ENCODE results near the gene DIS3. TPM values are rescaled to one million over a fixed set of nuclear protein-coding genes. Genes with fewer than 3 reads are reported as not detected.
"Not testable (repeated sequence)": the region's sequence is repeated elsewhere in the genome, so short reads cannot be mapped to it uniquely, and the experiment has no call there.

Gene DIS3, protein sequence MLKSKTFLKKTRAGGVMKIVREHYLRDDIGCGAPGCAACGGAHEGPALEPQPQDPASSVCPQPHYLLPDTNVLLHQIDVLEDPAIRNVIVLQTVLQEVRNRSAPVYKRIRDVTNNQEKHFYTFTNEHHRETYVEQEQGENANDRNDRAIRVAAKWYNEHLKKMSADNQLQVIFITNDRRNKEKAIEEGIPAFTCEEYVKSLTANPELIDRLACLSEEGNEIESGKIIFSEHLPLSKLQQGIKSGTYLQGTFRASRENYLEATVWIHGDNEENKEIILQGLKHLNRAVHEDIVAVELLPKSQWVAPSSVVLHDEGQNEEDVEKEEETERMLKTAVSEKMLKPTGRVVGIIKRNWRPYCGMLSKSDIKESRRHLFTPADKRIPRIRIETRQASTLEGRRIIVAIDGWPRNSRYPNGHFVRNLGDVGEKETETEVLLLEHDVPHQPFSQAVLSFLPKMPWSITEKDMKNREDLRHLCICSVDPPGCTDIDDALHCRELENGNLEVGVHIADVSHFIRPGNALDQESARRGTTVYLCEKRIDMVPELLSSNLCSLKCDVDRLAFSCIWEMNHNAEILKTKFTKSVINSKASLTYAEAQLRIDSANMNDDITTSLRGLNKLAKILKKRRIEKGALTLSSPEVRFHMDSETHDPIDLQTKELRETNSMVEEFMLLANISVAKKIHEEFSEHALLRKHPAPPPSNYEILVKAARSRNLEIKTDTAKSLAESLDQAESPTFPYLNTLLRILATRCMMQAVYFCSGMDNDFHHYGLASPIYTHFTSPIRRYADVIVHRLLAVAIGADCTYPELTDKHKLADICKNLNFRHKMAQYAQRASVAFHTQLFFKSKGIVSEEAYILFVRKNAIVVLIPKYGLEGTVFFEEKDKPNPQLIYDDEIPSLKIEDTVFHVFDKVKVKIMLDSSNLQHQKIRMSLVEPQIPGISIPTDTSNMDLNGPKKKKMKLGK
- total RNA-seq: 11.5 TPM
- long read RNA-seq, full-length matches to known transcripts: 10 of 15 reads
- long read RNA-seq, partial matches to known transcripts: 4 of 15 reads
- long read RNA-seq, other reads (novel, unspliced or antisense): 1 of 15 reads

DNA sequence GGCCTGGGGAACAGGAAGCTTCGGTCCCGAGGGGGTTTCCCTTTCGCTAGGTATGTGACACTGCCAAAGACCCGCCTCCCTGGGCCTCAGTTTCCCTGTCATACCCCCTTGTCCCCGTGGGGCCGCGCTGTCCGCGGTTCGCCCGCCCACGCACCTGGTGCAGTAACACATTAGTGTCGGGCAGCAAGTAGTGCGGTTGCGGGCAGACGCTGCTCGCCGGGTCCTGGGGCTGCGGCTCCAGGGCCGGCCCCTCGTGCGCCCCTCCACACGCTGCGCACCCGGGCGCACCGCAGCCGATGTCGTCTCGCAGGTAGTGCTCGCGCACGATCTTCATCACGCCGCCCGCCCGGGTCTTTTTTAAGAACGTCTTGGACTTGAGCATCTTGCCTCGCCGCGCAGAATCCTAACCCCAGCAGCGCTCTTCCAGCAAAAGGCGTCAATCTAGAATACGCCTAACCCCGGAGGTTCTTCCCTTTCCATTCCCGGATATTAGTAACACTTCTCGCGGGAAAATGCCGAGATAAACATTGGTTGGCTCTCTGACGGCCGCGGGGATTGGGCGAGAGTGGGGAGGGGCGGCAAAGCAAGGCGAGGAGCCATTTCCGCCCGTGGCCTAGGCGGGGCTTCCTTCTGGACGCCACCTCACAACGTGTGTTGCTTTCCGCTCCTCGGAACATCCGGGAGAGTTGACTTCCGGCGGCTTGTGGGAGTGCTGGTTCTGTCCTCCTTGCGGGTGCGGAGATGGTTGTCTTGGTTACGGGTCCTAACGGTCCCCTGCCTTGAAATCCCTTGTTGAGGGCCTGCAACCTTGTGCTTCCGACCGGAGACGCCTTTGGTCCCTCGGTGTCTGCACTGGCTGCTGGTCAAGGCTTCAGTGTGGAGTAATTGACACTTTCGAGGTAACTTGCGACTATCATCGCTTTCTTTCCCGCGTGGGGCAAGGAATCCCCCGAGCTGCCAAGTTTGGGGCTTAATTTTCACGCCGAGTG lies at the start of gene DIS3, which contains the start of gene PIBF1:
DIS3 (minus strand) TSS at position 450 of the 989 bp plus-strand sequence; CDS start at position 382, 68 bp downstream.
PIBF1 (plus strand) TSS at position 683 of the 989 bp plus-strand sequence. CDS start 1,337 bp downstream, outside the sequence.
- intact Hi-C loops (cut with DNase I): no loop called here
- DNase-seq (peak; percentile 97), ATAC-seq (ENCODE audit: poor library complexity) (peak; percentile 100)

DNA sequence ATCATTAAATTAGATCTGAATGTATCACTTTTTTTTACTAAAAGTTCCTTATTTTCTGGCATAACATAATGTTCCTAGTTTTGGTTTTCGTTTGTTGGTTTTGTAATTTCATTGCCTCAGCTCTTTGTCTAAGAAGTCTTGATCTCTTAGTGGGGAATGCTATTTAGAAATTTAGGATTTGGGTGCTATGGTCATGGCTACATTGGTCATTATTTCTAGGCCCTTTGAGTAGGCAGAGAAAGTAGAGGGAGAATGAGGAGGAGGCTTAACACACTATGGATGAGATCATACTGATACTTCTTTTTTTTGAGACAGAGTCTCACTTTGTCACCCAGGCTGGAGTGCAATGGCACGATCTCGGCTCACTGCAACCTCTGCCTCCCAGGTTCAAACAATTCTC lies 42.0 kb upstream of the DIS3 start:
- intact Hi-C loops (cut with DNase I): no loop called here
- ATAC-seq (ENCODE audit: poor library complexity) (no peak), DNase-seq (no peak)

DNA sequence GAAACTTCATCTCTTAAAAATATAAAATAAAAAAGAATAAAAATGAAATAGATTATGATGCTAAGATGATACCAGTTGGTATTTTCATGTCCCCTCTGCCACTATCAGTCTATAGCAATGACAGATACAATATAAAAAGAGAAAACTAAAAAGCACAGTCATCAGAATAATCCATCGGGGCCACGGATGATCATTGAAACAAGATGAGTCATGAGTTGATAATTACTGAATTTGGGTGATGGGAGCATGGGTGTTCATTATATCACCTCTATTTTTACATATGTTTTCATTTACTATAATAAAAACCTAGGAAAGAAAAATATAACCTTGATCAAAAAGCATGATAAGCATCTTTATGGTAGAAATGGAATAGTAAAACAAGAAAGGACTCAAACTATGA lies 41.4 kb upstream of the DIS3 start:
- no peak for DNase-seq

DNA sequence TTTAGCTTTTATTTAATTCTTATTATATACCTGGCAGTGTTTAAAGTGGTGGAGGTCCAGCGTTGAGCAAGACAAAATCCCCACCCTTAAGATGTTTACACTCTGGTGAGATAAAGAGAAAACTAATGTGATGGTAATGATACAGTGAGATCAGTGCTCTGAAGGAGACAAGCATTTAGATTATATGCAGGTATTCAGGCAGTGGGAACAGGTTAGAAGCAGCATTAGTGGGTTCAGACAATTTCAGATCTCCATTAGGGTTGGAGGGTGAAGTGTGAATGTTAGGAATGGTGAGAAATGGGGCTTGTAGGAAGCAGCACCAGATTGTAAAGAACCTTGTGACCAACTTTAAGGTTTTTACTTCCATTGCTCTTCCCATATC lies 39.2 kb upstream of the DIS3 start:
- no peak for ATAC-seq (ENCODE audit: poor library complexity)
- no peak for DNase-seq
- intact Hi-C loops (cut with DNase I): no loop called here

More for the DNA sequence above, 41.4 kb upstream of the DIS3 start:
- intact Hi-C loops (cut with DNase I): no loop called here
- ATAC-seq (ENCODE audit: poor library complexity): no peak

DNA sequence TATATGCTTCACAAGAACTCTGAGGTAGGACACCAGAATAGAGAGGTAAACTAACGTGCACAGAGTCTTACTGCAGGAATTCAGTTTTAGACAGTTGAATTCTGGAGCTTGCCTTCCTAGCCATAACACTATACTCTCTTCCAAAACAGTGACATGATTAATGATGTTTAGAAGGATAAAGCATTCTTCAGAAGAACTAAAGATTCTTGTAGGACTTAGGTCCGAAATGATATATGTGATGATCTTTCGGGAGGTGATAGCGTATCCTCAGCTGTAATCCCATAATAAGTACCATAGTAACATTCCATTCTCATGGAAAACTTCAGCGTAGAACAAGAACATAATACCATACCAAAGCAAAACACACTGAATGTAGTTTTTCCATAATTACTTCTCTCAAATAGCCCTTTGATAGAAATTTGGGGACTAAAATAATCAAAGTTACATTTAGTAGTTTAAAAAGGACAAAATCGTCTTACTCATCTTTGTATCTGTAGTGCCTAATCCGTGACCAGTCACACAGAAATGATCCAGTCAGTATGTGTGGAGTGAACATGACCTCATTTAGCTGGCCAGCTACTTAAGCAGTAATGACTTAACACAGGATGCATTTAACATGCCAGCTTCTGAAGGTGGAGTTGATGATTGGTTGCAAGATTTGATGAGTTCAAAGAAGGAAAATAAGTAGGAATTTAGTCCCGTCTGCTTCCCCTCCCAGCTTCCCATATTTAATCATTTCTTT lies 38.6 kb upstream of the DIS3 start:
- intact Hi-C loops (cut with DNase I): no loop called here
- ATAC-seq (ENCODE audit: poor library complexity): no peak
- no peak for DNase-seq

DNA sequence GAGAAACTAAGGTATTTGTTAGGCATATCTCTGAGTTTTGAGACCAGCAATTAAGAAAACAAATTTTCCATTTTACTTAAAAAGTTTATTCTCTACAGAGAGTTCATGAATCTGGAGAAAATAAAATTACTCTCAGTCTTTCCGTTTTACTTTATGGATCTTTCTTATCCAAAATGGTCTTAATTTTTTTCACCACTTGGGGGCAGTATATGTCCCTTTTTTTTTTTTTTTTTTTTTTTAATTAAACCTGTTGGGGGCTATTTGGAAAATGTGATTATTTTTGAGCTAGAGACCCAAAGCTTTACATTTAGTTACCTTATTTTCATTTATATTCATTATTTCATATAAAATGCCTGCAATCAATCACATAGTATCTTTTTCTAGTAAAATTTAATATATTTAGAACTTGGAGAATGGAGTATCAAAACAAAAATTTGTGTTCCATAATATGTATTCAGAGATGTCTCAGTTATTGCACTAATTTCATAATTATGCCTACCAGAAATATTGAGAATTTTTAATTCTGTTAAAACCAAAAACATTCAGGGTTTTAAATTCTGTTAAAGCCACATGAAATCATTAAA lies 27.3 kb upstream of the DIS3 start:
- intact Hi-C loops (cut with DNase I): no loop called here
- ATAC-seq (ENCODE audit: poor library complexity): no peak

DNA sequence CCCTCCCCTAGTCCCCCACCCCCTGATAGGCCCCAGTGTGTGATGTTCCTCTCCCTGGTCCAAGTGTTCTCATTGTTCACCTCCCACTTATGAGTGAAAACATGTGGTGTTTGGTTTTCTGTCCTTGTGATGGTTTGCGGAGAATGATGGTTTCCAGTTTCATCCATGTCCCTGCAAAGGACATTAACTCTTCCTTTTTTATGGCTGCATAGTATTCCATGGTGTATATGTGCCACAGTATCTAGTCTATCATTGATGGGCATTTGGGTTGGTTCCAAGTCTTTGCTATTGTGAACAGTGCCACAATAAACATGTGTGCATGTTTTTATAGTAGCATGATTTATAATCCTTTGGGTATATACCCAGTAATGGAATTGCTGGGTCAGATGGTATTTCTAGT lies 24.8 kb upstream of the DIS3 start:
- ATAC-seq (ENCODE audit: poor library complexity); DNase-seq; intact Hi-C loops (cut with DNase I): not testable (repeated sequence)

More for the DNA sequence above, 27.3 kb upstream of the DIS3 start:
- DNase-seq: no peak

DNA sequence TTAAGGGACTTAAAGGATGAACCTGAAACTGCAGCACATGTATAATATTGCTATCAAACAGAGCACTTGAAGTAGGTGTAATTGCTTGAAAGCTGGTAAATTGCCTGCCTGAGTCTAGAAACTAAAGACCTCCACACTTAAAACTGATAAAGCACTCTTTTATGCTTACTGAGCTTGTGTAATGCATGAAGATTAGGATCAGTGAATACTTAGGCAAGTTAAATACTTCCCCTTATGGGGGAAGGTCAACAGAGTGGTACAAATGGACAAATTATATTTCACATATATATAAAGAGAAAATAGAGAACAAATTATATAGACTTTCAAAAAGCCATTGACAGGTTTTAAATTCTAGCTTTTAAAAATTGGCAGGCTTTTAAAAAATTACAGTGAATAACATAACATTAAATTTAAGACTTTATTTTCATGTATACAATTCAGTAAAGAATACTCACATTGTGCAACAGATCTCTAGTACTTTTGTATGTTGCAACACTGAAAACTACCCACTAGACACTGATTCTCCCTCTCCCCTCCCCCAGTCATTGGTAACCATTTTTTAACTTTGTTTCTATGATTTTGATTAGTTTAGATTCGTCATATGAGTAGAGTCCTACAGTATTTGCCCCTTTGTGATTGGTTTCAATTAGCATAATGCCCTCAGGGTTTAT lies 24.1 kb upstream of the DIS3 start:
- intact Hi-C loops (cut with DNase I): no loop called here
- DNase-seq: no peak
- no peak for ATAC-seq (ENCODE audit: poor library complexity)

DNA sequence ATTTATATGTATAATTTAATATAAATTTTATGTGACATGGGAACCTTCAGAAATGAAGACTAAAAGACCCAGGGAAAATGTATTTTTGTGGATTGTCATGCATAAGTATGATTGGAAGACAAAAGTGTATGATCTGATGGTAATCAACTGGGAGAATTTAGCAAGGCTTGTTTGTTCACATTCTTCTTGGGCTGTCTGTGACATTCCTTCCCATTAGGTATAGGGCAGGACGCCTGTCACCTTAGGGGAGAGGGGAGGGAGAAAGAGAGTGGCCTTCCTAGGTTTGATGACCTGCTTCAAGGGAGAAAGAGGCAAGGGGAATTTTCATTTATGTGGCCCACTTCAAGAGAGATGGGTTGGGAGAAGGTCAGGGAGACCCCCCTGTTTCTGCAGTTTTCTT lies 22.6 kb upstream of the DIS3 start:
- ATAC-seq (ENCODE audit: poor library complexity) (no peak), DNase-seq (no peak)
- intact Hi-C loops (cut with DNase I): no loop called here

DNA sequence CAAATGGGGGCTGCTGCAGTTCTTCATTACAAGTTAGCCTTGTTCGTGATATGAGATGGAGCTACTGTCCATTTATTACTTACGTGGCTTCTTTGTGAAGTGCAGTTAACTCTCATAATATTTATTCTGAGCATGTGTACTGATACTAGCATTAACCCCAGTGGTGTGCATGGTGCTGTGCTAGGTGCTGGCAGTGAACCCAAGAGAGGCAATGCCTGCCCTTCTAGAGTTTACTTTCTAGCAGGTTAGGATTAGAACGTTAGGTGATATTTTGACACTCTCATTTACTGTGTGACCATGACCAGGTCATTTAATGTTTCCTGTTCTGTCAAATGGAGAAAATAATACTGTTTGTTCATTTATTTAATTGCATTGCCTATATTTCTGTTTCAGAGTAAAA lies 17.1 kb upstream of the DIS3 start:
- ATAC-seq (ENCODE audit: poor library complexity): no peak
- intact Hi-C loops (cut with DNase I): no loop called here
- DNase-seq: no peak

DNA sequence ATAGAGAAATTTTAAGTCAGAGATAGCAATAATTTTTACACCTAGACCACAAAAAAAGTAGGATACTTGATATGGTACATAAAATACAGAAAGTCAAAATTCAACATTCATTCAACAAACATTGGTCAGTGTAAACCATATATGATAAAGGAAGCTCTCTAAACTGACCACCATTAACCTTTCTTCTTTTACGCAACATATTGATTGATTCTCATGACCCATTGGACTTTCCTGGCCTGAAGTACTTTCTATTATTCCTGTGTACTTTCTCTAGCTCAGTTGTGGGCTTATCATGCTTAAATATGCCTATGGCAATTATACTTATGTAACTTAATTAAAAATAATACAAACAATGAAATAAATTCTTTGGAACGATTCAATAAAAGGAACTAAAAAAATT lies 10.9 kb upstream of the DIS3 start:
- intact Hi-C loops (cut with DNase I): no loop called here
- no peak for DNase-seq
- ATAC-seq (ENCODE audit: poor library complexity): no peak

DNA sequence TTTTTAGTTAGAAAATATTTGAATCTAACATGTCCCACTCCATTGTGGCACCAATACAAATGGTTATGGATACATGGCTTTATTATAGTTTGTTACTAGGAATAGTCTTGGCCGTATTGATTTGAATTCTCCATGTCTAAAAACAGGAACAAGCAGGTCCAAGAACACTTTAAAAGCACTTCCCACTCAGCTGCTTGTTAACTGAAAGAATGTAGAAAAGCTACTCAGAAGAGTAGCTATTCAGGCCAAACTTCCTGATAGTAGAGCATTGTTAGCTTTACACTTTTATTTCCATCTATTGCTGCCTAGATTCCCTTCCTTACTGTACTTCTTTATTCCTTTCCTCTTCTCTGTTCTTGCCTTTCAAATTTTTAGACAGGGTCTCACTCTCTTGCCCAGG lies 7.1 kb upstream of the DIS3 start:
- DNase-seq (no peak), ATAC-seq (ENCODE audit: poor library complexity) (no peak)
- intact Hi-C loops (cut with DNase I): no loop called here

DNA sequence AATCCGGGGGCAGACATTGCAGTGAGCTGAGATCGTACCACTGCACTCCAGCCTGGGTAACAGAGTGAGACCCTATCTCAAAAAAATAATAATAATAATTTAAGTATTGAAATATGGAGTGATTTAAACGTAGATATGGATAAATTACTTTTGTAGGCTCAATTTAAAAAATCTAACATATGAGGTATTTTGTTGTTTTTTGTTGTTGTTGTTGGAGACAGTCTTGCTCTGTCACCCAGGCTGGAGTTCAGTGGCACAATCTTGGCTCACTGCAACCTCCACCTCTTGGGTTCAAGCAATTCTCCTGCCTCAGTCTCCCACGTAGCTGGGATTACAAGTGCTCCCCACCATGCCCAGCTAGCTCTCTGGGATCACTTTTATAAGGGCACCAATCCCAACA lies 3.0 kb upstream of the DIS3 start:
- intact Hi-C loops (cut with DNase I); DNase-seq; ATAC-seq (ENCODE audit: poor library complexity): not testable (repeated sequence)

DNA sequence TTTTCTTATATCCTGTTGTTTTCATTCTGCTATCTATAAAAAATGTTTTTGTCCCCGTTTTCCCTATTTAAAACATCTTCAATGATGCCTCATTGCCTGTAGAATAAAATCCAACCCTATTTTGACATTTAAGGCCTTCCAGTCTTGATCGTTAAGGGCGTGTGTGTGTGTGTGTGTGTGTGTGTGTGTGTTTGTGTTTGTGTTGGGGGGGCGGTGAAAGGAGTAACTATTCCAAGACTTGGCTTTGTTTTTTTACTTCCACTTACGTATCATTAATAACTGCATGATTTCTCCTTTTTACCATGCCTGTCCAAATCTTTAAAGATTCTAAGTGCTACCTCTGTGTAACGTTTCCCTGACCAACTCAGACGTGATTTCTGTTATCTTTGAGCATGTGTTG lies 1.0 kb upstream of the DIS3 start:
- no peak for ATAC-seq (ENCODE audit: poor library complexity)
- intact Hi-C loops (cut with DNase I): no loop called here
- DNase-seq: no peak

DNA sequence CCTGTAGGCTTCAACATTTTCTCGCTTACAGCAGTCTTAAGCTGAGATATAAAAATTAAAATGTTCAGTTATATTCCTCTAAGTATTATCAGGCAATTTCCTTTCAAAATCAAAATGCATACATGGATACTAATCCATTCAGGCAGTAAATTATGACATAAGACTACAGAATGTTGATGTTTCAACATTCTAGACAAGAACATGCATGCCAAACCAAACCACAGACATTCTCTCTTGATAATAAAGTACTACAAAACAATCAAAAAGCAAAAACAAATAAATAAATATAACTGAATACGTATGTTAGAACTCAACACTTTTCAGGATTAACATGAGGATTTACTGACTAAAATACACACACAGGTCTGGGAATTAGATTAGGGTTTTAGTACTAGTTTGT lies 7.7 kb downstream of the DIS3 start:
- DNase-seq: no peak

DNA sequence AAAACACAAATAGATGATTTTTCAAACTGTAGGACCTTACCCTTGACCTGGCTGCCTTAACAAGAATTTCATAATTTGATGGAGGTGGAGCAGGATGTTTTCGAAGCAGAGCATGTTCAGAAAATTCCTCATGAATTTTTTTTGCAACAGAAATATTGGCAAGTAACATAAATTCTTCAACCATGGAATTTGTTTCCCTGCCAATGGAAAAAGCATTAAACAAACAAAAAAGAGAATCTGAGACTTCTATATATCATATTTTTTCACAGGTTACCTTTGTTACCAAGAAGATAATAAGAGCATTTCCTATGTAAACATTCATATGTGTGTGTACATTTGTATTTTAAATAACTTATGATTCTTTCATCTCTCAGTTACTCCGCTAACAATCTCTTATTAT lies 18.3 kb downstream of the DIS3 start:
- ATAC-seq (ENCODE audit: poor library complexity): no peak
- no peak for DNase-seq
- intact Hi-C loops (cut with DNase I): no loop called here

More for the DNA sequence above, 7.7 kb downstream of the DIS3 start:
- intact Hi-C loops (cut with DNase I): no loop called here
- no peak for ATAC-seq (ENCODE audit: poor library complexity)

DNA sequence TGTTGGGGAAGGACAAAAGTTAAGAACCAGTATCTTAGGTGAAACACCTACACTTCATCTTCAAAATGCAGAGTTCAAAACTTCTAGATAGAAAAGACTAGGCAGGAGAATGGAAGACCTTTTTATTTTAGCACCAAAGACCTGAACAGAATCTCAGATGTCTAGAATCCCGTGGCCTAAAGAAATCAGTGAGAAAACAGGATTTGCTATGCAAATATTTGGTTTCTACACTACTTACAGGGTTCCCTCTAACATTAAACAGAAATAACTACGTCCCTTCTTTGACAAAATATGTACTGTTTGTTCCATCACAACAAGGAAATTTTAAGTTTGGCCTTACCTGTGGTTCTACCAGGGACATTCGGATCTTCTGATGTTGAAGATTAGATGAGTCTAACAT lies 21.5 kb downstream of the DIS3 start:
- intact Hi-C loops (cut with DNase I): no loop called here
- DNase-seq (no peak), ATAC-seq (ENCODE audit: poor library complexity) (no peak)
